Activated T-cell treated with anti-CD3 and anti-CD28 coated beads for 24 hours (primary cell): ENCODE measurements around the gene COL27A1.
A peak's percentile ranks its signal among the peaks of the same experiment; 100 is the strongest.
"Not testable (repeated sequence)": the region's sequence is repeated elsewhere in the genome, so short reads cannot be mapped to it uniquely, and the experiment has no call there.

Experiments
- DNase-seq: peaks from one replicate; pipeline ENCODE4 v3.0.0-alpha.2; 2020; ENCODE audit warnings: low read depth

Gene COL27A1

DNA sequence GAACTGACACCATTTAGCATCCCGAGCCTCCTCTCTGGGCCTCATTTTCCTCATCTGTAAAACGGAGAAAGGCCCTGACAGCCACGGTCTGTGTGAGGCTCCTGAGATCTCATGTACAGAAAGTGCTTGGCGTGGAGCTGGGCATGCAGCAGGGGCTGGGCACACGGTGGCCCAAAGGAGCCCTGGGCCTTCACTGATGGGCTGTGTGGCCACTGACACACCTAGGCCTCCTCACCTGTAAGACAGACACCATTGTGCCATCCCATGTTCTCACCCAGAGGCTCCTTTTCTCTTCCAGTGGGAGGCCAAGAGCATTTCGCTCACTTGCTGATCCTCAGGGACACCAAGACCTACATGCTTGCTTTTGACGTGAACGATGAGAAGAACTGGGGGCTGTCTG lies 169.2 kb downstream of the COL27A1 start:
- no peak for DNase-seq

- not testable (repeated sequence) for DNase-seq
Measured at GRCh38 chr9:114324965-114325364, 169.6 kb downstream of the COL27A1 start.

DNA sequence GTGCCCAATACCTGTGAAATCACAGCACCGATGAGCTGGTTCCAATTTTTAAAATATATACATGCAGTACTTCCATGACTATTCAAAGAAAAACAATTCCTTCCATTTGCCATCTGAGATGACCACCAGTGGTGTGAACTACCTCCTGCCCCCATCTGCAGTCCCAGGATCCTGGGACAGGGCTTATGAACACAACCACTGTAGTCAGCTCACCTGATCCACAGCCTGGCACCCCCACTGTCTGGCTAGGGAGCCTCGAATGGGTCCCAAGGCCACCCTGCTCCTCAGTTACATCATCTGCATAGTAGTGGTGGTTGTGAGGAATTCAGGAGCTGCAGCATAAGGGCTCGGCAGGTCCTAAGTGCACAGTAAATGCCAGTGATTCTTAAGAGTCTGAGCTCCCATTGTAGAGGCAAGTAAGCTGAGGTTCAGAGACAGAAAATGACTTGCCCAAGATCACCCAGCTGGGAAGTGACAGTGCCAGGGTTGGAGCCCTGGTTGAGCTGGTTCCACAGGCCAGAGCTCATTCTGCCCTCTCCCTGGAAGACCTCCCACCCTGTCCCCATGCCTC lies 170.4 kb downstream of the COL27A1 start:
- not testable (repeated sequence) for DNase-seq

- no peak for DNase-seq
Measured at GRCh38 chr9:114327749-114328148, 172.4 kb downstream of the COL27A1 start.

DNA sequence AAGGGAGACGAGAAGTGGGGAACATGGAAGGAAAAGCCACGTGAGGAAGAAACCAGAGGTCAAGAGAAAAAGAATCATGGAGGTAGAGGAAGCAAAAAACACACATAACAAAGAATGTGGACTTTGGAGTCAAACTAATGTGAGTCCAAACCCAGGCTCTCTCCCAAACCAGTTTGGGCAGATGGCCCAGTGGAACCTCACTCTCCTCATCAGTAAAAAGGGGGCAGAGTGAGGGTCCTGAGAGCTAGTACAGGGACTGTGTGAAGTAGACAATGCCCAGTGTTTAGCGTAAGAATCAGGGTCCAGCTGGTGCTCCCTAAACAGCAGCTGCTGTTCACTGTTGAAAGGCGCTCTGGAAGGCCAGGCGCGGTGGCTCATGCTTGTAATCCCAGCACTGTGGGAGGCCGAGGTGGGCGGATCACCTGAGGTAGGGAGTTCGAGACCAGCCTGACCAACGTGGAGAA lies 173.1 kb downstream of the COL27A1 start:
- DNase-seq = not testable (repeated sequence)

DNA sequence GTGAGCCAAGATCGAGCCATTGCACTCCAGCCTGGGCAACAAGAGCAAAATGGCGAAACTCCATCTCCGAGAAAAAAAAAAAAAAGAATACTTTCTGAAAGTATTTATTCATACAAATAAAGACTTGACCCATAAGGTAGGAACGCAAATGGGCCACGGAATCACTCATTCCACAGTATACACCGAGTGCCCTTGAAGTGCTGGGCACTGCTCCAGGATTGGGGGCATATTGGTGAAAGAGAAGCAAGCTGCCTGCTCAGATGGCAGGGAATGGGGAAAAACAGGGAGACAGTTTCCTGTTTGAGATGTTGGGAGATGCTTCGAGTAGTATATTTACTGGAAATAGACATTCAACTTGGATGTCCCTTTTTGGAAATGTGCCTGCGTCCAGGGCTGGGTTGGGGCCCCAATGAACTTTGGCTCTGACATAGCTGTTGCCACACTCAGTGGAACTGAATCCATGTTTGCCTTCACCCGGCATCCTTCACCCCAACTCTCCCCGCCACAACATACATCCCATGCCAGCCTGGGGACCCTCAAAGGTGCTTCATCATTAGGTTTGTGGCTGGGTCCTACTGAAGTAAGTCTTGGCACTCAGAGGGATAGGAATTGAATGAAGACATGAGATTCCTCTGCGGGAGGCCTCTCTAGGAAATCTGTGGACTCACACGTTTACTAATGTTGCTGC lies 173.7 kb downstream of the COL27A1 start:
- not testable (repeated sequence) for DNase-seq

GRCh38 chr9:114329625-114330022 lies 174.3 kb downstream of the COL27A1 start, which contains the start of gene ORM2:
TSS of gene ORM2 (plus strand) at chr9:114329869. CDS start at chr9:114329905, 36 bp downstream.
- not testable (repeated sequence) for DNase-seq

DNA sequence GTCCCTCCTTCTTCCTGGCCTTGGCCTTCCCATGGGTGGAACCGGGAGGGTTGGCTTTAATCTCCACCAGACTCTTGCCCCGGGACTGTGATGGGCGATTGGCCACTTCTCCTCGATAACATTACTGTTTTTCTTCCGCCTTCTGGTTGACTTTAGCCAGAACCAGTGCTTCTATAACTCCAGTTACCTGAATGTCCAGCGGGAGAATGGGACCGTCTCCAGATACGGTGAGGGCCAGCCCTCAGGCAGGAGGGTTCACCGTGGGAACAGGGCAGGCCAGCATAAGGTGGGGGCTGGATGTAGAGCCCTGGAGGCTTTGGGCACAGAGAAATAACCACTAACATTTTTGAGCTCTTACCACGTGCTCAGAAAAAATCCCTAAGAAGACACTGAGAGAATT lies 175.3 kb downstream of the COL27A1 start:
- DNase-seq = no peak

DNA sequence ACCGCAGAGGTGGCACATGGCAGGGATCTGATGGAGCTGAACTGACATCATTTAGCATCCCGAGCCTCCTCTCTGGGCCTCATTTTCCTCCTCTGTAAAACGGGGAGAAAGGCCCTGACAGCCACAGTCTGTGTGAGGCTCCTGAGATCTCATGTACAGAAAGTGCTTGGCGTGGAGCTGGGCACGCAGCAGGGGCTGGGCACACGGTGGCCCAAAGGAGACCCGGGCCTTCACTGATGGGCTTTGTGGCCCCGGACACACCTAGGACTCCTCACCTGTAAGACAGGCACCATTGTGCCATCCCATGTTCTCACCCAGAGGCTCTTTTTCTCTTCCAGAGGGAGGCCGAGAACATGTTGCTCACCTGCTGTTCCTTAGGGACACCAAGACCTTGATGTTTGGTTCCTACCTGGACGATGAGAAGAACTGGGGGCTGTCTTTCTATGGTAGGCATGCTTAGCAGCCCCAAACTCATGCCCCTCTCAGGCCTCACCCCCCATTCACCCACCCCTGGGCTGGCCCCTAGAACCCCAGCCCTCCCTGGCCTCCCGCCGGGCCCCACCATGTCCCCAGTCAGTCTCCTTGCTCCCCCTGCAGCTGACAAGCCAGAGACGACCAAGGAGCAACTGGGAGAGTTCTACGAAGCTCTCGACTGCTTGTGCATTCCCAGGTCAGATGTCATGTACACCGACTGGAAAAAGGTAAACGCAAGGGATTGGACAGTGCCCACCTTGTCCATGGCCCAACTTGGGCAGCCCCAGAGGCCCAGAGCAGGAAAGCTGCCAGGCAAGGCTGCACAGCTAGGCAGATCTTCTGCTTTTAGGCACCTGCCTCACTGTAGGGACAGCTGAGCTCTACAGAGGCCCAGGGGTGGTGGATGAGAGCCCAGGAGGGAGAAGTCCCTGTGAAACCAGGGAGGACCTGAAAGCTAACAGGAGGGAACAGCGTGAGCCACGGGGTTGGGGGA lies 176.2 kb downstream of the COL27A1 start:
- DNase-seq = not testable (repeated sequence)

GRCh38 chr9:114332474-114333040 lies 177.2 kb downstream of the COL27A1 start:
- not testable (repeated sequence) for DNase-seq

- DNase-seq = not testable (repeated sequence)
Measured at GRCh38 chr9:114333718-114334117, 178.4 kb downstream of the COL27A1 start.

- DNase-seq = no peak
Measured at GRCh38 chr9:114334490-114334889, 179.2 kb downstream of the COL27A1 start.

- DNase-seq = no peak
Measured at GRCh38 chr9:114335745-114336144, 180.4 kb downstream of the COL27A1 start.

DNA sequence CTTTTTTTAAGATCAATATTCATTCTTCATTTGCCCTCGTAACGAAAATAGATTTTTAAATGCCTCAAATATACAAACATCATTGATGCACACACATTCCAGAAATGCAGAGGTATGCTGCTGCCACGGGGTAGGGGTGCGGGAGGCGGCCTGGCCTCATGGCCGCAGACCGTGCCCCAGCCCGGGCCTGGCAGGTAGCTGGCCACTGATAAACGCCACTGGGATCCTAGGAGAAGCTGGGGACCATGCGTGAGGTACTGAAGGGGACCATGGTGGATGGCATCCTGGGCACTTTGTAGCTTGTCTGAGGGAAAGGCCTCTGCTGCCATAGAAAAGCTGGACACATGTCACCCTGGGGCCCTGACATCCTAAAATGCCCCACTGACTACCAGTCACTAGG lies 180.8 kb downstream of the COL27A1 start:
- no peak for DNase-seq

DNA sequence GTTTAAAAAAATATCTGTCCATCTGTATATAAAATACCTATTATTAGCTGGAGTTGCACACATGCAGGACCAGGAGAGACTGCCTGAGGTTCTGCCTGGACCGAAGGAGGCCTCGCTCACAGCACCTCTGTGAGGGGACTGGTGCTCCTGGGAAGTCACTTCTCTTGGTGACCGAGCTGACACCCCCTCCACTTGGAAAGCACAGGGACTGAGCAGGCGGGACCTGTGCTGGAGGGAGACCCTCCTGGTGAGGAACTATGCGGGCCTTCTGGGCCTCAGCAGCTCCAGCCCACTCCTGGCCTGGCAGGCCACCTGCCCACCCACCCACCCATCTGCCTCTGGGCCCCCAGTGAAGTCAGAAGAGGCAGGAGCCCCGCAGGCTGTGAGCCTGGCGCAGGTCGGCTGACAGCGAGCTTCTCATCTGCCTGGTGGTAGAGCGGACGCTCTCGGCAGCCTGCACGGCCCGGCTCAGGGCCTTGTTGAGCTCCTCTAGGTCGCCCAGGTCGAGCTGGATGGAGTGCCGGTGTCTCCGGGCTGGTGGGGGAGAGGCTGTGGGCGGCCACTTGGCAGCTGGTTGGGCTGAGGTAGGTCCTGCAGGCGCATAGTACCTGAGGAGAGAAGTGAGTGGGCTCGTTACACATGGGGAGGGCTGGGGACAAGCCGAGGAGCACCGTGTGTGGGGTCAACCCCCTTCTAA lies 181.5 kb downstream of the COL27A1 start:
- no peak for DNase-seq

DNA sequence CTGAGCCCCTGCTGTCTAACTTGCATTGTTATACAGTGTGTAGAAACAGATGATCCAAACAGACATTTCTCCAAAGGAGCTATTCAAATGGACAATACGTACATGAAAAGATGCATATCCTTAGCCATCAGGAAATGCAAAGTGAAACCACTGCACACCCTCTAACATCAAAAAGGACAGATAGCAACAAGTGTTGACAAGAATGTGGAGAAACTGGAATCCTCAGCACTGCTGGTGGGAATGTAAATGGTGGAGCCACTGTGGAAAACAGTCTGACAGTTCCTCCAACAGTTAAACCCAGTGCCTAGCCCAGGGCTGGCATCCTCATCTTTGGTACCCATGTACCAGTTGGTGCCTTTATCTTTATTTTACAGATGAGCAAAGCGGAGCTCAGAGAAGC lies 182.8 kb downstream of the COL27A1 start:
- no peak for DNase-seq

DNA sequence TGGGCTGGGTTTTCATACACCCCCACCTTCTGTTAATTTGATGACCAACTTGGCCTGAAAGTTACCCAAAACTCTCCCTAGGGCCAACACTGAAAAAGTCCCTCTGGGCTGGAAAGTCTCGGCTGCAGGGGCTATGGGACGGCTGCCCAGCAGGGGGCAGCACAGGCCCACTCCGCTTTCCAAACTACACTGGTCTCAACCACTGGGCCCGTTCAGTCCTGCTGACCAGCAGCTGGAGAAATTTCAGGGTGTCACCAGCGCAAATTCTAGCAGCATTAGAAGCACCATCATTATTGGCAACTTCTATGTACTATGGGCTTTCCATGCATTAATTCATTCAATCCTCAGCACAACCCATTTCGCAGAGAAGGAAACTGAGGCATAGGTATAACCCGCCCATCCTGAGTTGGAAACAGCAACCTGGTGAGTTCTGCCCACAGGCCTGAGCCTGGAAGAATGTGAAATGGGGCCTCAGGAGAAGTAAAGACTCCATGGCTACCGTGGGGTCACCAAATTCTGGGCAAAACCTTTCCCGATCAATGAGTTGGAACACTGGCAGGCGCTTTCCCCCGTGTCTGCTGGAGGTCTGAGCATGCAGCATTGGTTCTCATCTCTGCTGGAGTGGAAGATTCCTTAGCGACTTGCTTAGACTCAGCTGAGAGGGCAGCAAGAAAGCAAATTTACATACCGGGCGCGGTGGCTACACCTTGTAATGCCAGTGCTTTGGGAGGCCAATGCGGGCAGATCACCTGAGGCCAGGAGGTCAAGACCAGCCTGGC lies 184.0 kb downstream of the COL27A1 start:
- peak; percentile 38 for DNase-seq

DNA sequence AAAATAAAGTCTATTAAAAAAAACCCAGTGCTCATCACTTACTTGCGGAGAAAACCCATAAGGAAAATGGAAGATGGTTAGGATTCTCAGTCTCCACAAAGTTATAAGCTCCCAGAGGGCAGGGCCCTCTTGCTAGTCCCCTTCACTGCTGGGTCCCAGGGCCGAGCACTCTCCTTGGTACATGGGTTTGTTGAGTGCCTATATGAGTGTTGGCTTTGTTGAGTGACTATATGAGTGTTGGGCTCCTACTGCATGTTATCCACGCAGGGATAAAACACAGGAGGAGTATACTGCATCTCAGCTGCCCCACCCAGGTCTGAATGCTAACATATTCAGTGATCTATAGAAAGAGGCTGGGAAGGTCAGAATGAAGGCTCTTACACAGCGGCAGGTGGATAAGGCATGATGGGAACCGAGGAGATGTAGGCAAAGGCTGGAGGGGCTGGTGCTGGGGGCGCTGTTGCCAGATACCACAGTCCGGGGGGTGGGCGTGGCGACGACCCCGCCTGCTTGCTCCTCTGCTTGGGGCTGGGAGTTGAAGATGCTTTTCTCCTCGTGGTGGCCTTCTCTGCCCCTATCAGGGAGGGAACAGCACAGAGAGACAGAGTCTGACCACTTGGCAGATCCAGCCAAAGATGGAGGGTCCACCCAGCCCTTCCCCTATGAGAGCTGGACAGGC lies 186.0 kb downstream of the COL27A1 start:
- no peak for DNase-seq

- no peak for DNase-seq
Measured at GRCh38 chr9:114341991-114342390, 186.7 kb downstream of the COL27A1 start.
